ENCODE data around the gene SNRPA. TPM values are rescaled to one million over a fixed set of nuclear protein-coding genes. Genes with fewer than 3 reads are reported as not detected.

The SNRPA gene
- total RNA-seq, 4 donors from 2014 or later = 47.3 to 69.1 (median 57.6) TPM

- no peak overlapping the region for H3K27ac ChIP-seq (replicated peaks in 1 of 4)
- no peaks in the 10 kb centered on the region for H3K9me3 ChIP-seq
- WGBS = 80% methylated on average over 7 of the region's 7 CpGs
- TF ChIP-seq CTCF (IDR thresholded peaks at IDR 0.05) (no peak), EP300 (IDR thresholded peaks at IDR 0.05) (no peak), POLR2AphosphoS5 (IDR thresholded peaks at IDR 0.05) (no peak), POLR2A (IDR thresholded peaks at IDR 0.05; ENCODE audit: low read depth) (no peak)
- peaks cover 0 to 65% (median 34%) of the 10 kb centered on the region in 4 donors for H3K36me3 ChIP-seq
- no peaks in the 10 kb centered on the region for H3K27me3 ChIP-seq
- H3K4me1 ChIP-seq = no peaks in the 10 kb centered on the region
- H3K4me3 ChIP-seq = no peak overlapping the region
- no peak for DNase-seq (ENCODE audit: extremely low spot score)
- intact Hi-C loops (cut with DNase I) = no loop called here
Observed at GRCh38 chr19:40791349-40791748, 40.3 kb downstream of the SNRPA start.

GRCh38 chr19:40791996-40792395, 41.0 kb downstream of the SNRPA start:
- TF ChIP-seq POLR2AphosphoS5 (IDR thresholded peaks at IDR 0.05) (no peak), CTCF (IDR thresholded peaks at IDR 0.05) (no peak), POLR2A (IDR thresholded peaks at IDR 0.05; ENCODE audit: low read depth) (no peak), EP300 (IDR thresholded peaks at IDR 0.05) (no peak)
- no peak for DNase-seq (ENCODE audit: extremely low spot score)
- Histone ChIP-seq H3K27me3 (no peaks in the 10 kb centered on the region), H3K4me1 (no peaks in the 10 kb centered on the region), H3K36me3 (peaks cover 0 to 63% (median 29%) of the 10 kb centered on the region in 4 donors), H3K9me3 (no peaks in the 10 kb centered on the region), H3K27ac (replicated peaks in 1 of 4) (no peak overlapping the region), H3K4me3 (no peak overlapping the region)
- intact Hi-C loops (cut with DNase I) = no loop called here
- WGBS = 95% methylated on average over 3 of the region's 3 CpGs

GRCh38 chr19:40797166-40797962, 46.4 kb downstream of the SNRPA start:
- Histone ChIP-seq H3K4me1 (peaks cover 30 to 37% (median 34%) of the 10 kb centered on the region in 4 donors), H3K9me3 (no peaks in the 10 kb centered on the region), H3K4me3 (peak overlapping the region in 2 of 4 donors; percentile 98), H3K36me3 (peaks cover 5 to 34% (median 26%) of the 10 kb centered on the region in 4 donors), H3K27ac (replicated peaks in 1 of 4) (peak overlapping the region; percentile 95 to 99 (median 96)), H3K27me3 (no peaks in the 10 kb centered on the region)
- intact Hi-C loops (cut with DNase I) = loop anchor here (5.0 kb wide), 1 partner anchor 45 kb away; the partner anchor contains the start of genes ACTMAP and SNRPA
- TF ChIP-seq EP300 (IDR thresholded peaks at IDR 0.05) (no peak), POLR2AphosphoS5 (IDR thresholded peaks at IDR 0.05) (no peak), CTCF (IDR thresholded peaks at IDR 0.05) (no peak), POLR2A (IDR thresholded peaks at IDR 0.05; ENCODE audit: low read depth) (no peak)
- DNase-seq (ENCODE audit: extremely low spot score) = no peak
- WGBS = 98% methylated on average over 6 of the region's 14 CpGs

- peaks cover 5 to 27% (median 20%) of the 10 kb centered on the region in 4 donors for H3K36me3 ChIP-seq
- intact Hi-C loops (cut with DNase I) = loop anchor here (5.0 kb wide), 1 partner anchor 46 kb away; the partner anchor contains the start of genes ACTMAP and SNRPA
- H3K4me1 ChIP-seq = peaks cover 38 to 44% (median 42%) of the 10 kb centered on the region in 4 donors
- no peaks in the 10 kb centered on the region for H3K9me3 ChIP-seq
- DNase-seq (ENCODE audit: extremely low spot score) = no peak
- no peak for TF ChIP-seq EP300 (IDR thresholded peaks at IDR 0.05)
- TF ChIP-seq POLR2A (IDR thresholded peaks at IDR 0.05; ENCODE audit: low read depth) = no peak
- no peak for TF ChIP-seq POLR2AphosphoS5 (IDR thresholded peaks at IDR 0.05)
- TF ChIP-seq CTCF (IDR thresholded peaks at IDR 0.05) = peak; percentile 36 to 57 (median 52)
- H3K27ac ChIP-seq (replicated peaks in 1 of 4) = peak overlapping the region; percentile 95 to 99 (median 96)
- WGBS = 13% methylated on average over 24 of the region's 28 CpGs
- H3K27me3 ChIP-seq = no peaks in the 10 kb centered on the region
- peak overlapping the region; percentile 77 to 99 (median 98) for H3K4me3 ChIP-seq
Observed at GRCh38 chr19:40797963-40798682, 47.1 kb downstream of the SNRPA start.

All from esophagus muscularis mucosa (tissue), 4 donors.